Measurements from ENCODE around the gene CDKN1A. TPM values are rescaled to one million over a fixed set of nuclear protein-coding genes. Genes with fewer than 3 reads are reported as not detected.

CDKN1A gene
- total RNA-seq, 1 donor from 2014 or later: 48.4 TPM

GRCh38 chr6:36706339-36706738, 27.8 kb downstream of the CDKN1A start:
- TF ChIP-seq, protein P1, sequence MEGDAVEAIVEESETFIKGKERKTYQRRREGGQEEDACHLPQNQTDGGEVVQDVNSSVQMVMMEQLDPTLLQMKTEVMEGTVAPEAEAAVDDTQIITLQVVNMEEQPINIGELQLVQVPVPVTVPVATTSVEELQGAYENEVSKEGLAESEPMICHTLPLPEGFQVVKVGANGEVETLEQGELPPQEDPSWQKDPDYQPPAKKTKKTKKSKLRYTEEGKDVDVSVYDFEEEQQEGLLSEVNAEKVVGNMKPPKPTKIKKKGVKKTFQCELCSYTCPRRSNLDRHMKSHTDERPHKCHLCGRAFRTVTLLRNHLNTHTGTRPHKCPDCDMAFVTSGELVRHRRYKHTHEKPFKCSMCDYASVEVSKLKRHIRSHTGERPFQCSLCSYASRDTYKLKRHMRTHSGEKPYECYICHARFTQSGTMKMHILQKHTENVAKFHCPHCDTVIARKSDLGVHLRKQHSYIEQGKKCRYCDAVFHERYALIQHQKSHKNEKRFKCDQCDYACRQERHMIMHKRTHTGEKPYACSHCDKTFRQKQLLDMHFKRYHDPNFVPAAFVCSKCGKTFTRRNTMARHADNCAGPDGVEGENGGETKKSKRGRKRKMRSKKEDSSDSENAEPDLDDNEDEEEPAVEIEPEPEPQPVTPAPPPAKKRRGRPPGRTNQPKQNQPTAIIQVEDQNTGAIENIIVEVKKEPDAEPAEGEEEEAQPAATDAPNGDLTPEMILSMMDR (IDR thresholded peaks at IDR 0.05; ENCODE audit: unreplicated experiment): no peak
- Mint-ChIP-seq H3K4me1 (ENCODE audit: unreplicated experiment) (peaks cover 2% of the 10 kb centered on the region), H3K27ac (ENCODE audit: unreplicated experiment) (no peak overlapping the region), H3K4me3 (ENCODE audit: unreplicated experiment) (no peak overlapping the region), H3K9me3 (ENCODE audit: unreplicated experiment) (no peaks in the 10 kb centered on the region), H3K36me3 (ENCODE audit: low read depth, unreplicated experiment) (no peaks in the 10 kb centered on the region), H3K27me3 (ENCODE audit: unreplicated experiment) (peaks cover 8% of the 10 kb centered on the region)
- DNase-seq (ENCODE audit: low spot score): no peak

GRCh38 chr6:36712816-36713215, 34.3 kb downstream of the CDKN1A start:
- Mint-ChIP-seq H3K27me3 (ENCODE audit: unreplicated experiment) (peaks cover 4% of the 10 kb centered on the region), H3K4me1 (ENCODE audit: unreplicated experiment) (no peaks in the 10 kb centered on the region), H3K36me3 (ENCODE audit: low read depth, unreplicated experiment) (no peaks in the 10 kb centered on the region), H3K9me3 (ENCODE audit: unreplicated experiment) (no peaks in the 10 kb centered on the region), H3K4me3 (ENCODE audit: unreplicated experiment) (no peak overlapping the region), H3K27ac (ENCODE audit: unreplicated experiment) (no peak overlapping the region)
- DNase-seq (ENCODE audit: low spot score): no peak
- TF ChIP-seq, protein P1 (IDR thresholded peaks at IDR 0.05; ENCODE audit: unreplicated experiment): no peak

- H3K9me3 Mint-ChIP-seq (ENCODE audit: unreplicated experiment): no peaks in the 10 kb centered on the region
- no peaks in the 10 kb centered on the region for H3K4me1 Mint-ChIP-seq (ENCODE audit: unreplicated experiment)
- no peak overlapping the region for H3K4me3 Mint-ChIP-seq (ENCODE audit: unreplicated experiment)
- DNase-seq (ENCODE audit: low spot score): no peak
- no peak overlapping the region for H3K27ac Mint-ChIP-seq (ENCODE audit: unreplicated experiment)
- H3K27me3 Mint-ChIP-seq (ENCODE audit: unreplicated experiment): peaks cover 4% of the 10 kb centered on the region
- TF ChIP-seq, protein P1 (IDR thresholded peaks at IDR 0.05; ENCODE audit: unreplicated experiment): no peak
- no peaks in the 10 kb centered on the region for H3K36me3 Mint-ChIP-seq (ENCODE audit: low read depth, unreplicated experiment)
Observed at GRCh38 chr6:36713846-36714245, 35.3 kb downstream of the CDKN1A start.

DNA sequence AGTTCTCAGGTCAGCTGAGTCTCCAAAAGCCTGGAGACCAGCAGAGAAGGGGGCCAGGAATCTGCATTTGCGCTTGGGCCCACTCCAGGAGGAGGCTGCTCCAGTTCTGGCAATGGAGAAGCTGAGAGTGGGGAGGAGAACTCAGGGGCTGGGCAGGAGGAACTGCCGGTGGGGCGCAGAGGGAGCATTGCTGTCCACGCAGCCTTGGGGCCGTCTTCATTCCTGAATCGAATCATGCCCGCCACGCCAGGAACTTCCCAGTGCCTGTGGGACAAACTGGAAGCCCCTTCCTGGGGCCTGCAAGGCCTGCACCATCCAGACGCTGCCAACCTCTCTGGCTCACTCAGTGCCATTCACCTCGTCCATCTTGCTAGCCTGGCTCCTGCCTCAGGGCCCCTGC, 36.0 kb downstream of the CDKN1A start:
- H3K27me3 Mint-ChIP-seq (ENCODE audit: unreplicated experiment): peaks cover 4% of the 10 kb centered on the region
- TF ChIP-seq, protein P1 (IDR thresholded peaks at IDR 0.05; ENCODE audit: unreplicated experiment): no peak
- H3K36me3 Mint-ChIP-seq (ENCODE audit: low read depth, unreplicated experiment): no peaks in the 10 kb centered on the region
- H3K9me3 Mint-ChIP-seq (ENCODE audit: unreplicated experiment): no peaks in the 10 kb centered on the region
- no peak overlapping the region for H3K4me3 Mint-ChIP-seq (ENCODE audit: unreplicated experiment)
- H3K4me1 Mint-ChIP-seq (ENCODE audit: unreplicated experiment): no peaks in the 10 kb centered on the region
- no peak overlapping the region for H3K27ac Mint-ChIP-seq (ENCODE audit: unreplicated experiment)
- DNase-seq (ENCODE audit: low spot score): no peak

DNA sequence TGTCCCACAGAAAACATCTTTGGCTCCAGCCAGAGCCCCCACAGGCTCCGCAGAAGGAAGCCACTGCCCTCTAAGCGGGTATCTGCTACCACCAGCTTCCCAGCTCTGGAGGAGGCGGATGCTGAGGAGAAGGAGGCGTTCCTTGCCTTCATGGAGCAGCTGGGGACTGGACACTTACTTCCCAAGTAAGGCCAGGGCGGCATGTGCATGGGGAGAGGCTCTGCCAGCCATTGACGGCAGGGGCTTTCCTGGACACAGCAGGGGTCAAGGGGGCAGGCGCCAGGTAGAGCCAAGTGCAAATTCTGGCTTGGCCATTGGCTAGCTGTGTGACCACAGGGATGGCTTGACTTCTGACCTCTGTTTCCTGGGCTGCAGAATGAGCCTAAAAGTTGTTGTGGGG, 37.0 kb downstream of the CDKN1A start:
- Mint-ChIP-seq H3K36me3 (ENCODE audit: low read depth, unreplicated experiment) (no peaks in the 10 kb centered on the region), H3K27ac (ENCODE audit: unreplicated experiment) (no peak overlapping the region), H3K27me3 (ENCODE audit: unreplicated experiment) (peaks cover 2% of the 10 kb centered on the region), H3K4me1 (ENCODE audit: unreplicated experiment) (no peaks in the 10 kb centered on the region), H3K9me3 (ENCODE audit: unreplicated experiment) (no peaks in the 10 kb centered on the region), H3K4me3 (ENCODE audit: unreplicated experiment) (no peak overlapping the region)
- no peak for DNase-seq (ENCODE audit: low spot score)
- TF ChIP-seq, protein P1 (IDR thresholded peaks at IDR 0.05; ENCODE audit: unreplicated experiment): no peak

Data from endothelial cell (in vitro differentiated cells).